HCT116 (cell line): ENCODE measurements around the gene SLC2A4. TPM values are rescaled to one million over a fixed set of nuclear protein-coding genes. Genes with fewer than 3 reads are reported as not detected.
A peak's percentile ranks its signal among the peaks of the same experiment; 100 is the strongest.

Experiments used
- ATAC-seq: fragments of 200-7000 bp; cut with Tn5 transposase; 2 replicates; pipeline ENCODE4 v1.9.1; 2020; ENCODE audit warnings: mild to moderate bottlenecking, moderate library complexity
- BruUV-seq: library from RNA; stranded (reverse); fragments of 400-500 nt; replicated peaks from 2 replicates; lab custom pipeline; 2021; lab: Mats Ljungman, UMichigan
- CTCF ChIA-PET: fragments of 300-600 bp; sonication (Branson Sonifier 250); formaldehyde crosslinking; loops from one replicate; lab custom pipeline; 2021; ENCODE audit warnings: antibody characterized with exemption; lab: Charles Lee
- POLR2A ChIA-PET: fragments of 300-600, 350-600 bp; sonication (Branson Sonifier 250); formaldehyde crosslinking; loops from one replicate; lab custom pipeline; 2021; ENCODE audit warnings: antibody characterized with exemption; lab: Charles Lee
- RAD21 ChIA-PET, 2 experiments: fragments of 300-600 bp; sonication (Branson Sonifier 250); formaldehyde crosslinking; loops; one replicate each; lab custom pipeline; 2023; ENCODE audit warnings: low total read pairs in 2 of 2; ENCODE audit not compliant: uncharacterized antibody in 2 of 2, unreplicated experiment in 2 of 2, low non-redundant PET in 1 of 2; lab: Charles Lee
- DNase-seq: peaks from one replicate; pipeline ENCODE4 v3.0.0-alpha.2; 2010; ENCODE audit warnings: low read depth, low spot score
- H2AFZ ChIP-seq: fragments of 200-600 bp; shearing (Covaris generic), sonication (generic); 2 replicates; pipeline ENCODE4 v1.6.1; 2017; ENCODE audit warnings: low read depth, mixed run types, mixed read lengths, antibody characterized with exemption, low read length; ENCODE audit not compliant: poor library complexity, severe bottlenecking
- H3K27ac ChIP-seq: 2 replicates; pipeline ENCODE4 v1.5.1; 2012; ENCODE audit warnings: low read depth, low read length
- H3K27me3 ChIP-seq: fragments of 200-600 bp; sonication (generic); 2 replicates; pipeline ENCODE4 v1.6.1; 2016; ENCODE audit warnings: mixed run types, low read length, mixed read lengths; ENCODE audit not compliant: insufficient read depth
- H3K36me3 ChIP-seq, 2 experiments: fragments of 200-500 bp in 1 of 2; fragments of 200-600 bp in 1 of 2; sonication (Bioruptor generic) in 1 of 2; sonication (generic) in 1 of 2; 2 replicates each; pipeline versions ENCODE4 v1.5.1 to v1.6.1; 2014 to 2016; ENCODE audit warnings: low read length in 2 of 2, inconsistent platforms in 1 of 2, mixed read lengths in 1 of 2, mixed run types in 1 of 2; ENCODE audit not compliant: insufficient read depth in 2 of 2, control insufficient read depth in 1 of 2
- H3K4me1 ChIP-seq, 2 experiments: fragments of 200-600 bp in 1 of 2; sonication (generic) in 1 of 2; 2 replicates each; pipeline versions ENCODE4 v1.5.1 to v1.6.1; 2012 to 2017; ENCODE audit warnings: low read length in 2 of 2, inconsistent platforms in 1 of 2, mild to moderate bottlenecking in 1 of 2, mixed read lengths in 1 of 2, mixed run types in 1 of 2, moderate library complexity in 1 of 2; ENCODE audit not compliant: insufficient read depth in 2 of 2, control insufficient read depth in 1 of 2
- H3K4me2 ChIP-seq: fragments of 200-600 bp; sonication (generic); 2 replicates; pipeline ENCODE4 v1.6.1; 2017; ENCODE audit warnings: mixed run types, low read length, mixed read lengths
- H3K4me3 ChIP-seq, 2 experiments: fragments of 200-600 bp in 1 of 2; sonication (generic) in 1 of 2; replicated peaks in 1 of 2; 2 replicates each; pipeline ENCODE4 v1.5.1; 2011 to 2016; ENCODE audit warnings: low read length in 2 of 2, control low read depth in 1 of 2, low read depth in 1 of 2, mild to moderate bottlenecking in 1 of 2, mixed read lengths in 1 of 2, mixed run types in 1 of 2
- H3K79me2 ChIP-seq: fragments of 200-600 bp; sonication (generic); 2 replicates; pipeline ENCODE4 v1.6.1; 2017; ENCODE audit warnings: mild to moderate bottlenecking, mixed run types, low read length, moderate library complexity, mixed read lengths; ENCODE audit not compliant: insufficient read depth
- H3K9ac ChIP-seq: fragments of 200-600 bp; sonication (generic); 2 replicates; pipeline ENCODE4 v1.6.1; 2016; ENCODE audit warnings: low read length, mixed read lengths
- H3K9me2 ChIP-seq: fragments of 200-600 bp; sonication (generic), shearing (Covaris generic); 2 replicates; pipeline ENCODE4 v1.6.1; 2017; ENCODE audit warnings: mixed run types, mild to moderate bottlenecking, moderate library complexity; ENCODE audit not compliant: insufficient read depth
- H3K9me3 ChIP-seq, 2 experiments: fragments of 200-500 bp in 1 of 2; fragments of 200-600 bp in 1 of 2; sonication (Bioruptor generic) in 1 of 2; sonication (generic) in 1 of 2; 2 replicates each; pipeline ENCODE4 v1.6.1; 2014 to 2017; ENCODE audit warnings: low read length in 2 of 2, mixed read lengths in 2 of 2, inconsistent platforms in 1 of 2, low read depth in 1 of 2, mild to moderate bottlenecking in 1 of 2, mixed run types in 1 of 2, moderate library complexity in 1 of 2; ENCODE audit not compliant: control insufficient read depth in 1 of 2, insufficient read depth in 1 of 2
- H4K20me1 ChIP-seq: fragments of 200-600 bp; sonication (generic), shearing (Covaris generic); 2 replicates; pipeline ENCODE4 v1.6.1; 2017; ENCODE audit warnings: mixed run types, mild to moderate bottlenecking, moderate library complexity; ENCODE audit not compliant: insufficient read depth
- CBX3 ChIP-seq: IDR thresholded peaks from 2 replicates; pipeline ENCODE4 v1.6.1; 2012; ENCODE audit warnings: low read depth
- CEBPB ChIP-seq: IDR thresholded peaks from 2 replicates; pipeline ENCODE4 v1.6.1; 2012; ENCODE audit warnings: low read depth
- ELF1 ChIP-seq: IDR thresholded peaks from 2 replicates; pipeline ENCODE4 v1.6.1; 2012; ENCODE audit warnings: low read depth, borderline replicate concordance
- FOSL1 ChIP-seq: IDR thresholded peaks from 2 replicates; pipeline ENCODE4 v1.6.1; 2012; ENCODE audit warnings: low read depth
- JUND ChIP-seq: IDR thresholded peaks from 2 replicates; pipeline ENCODE4 v1.6.1; 2012
- POLR2A ChIP-seq: IDR thresholded peaks from 2 replicates; pipeline ENCODE4 v1.7.0; 2011; ENCODE audit warnings: borderline replicate concordance; ENCODE audit not compliant: insufficient read depth, insufficient read length; ENCODE audit errors: extremely low read depth
- SRF ChIP-seq: IDR thresholded peaks from 2 replicates; pipeline ENCODE4 v1.6.1; 2012; ENCODE audit warnings: low read depth
- TCF7L2 ChIP-seq: IDR thresholded peaks from 2 replicates; pipeline ENCODE4 v1.7.0; 2011; ENCODE audit warnings: borderline replicate concordance, inconsistent platforms; ENCODE audit not compliant: insufficient read depth, insufficient read length; ENCODE audit errors: extremely low read depth
- YY1 ChIP-seq: IDR thresholded peaks from 2 replicates; pipeline ENCODE4 v1.6.1; 2011; ENCODE audit warnings: low read length, low read depth, moderate library complexity, mild to moderate bottlenecking; ENCODE audit not compliant: insufficient replicate concordance; ENCODE audit errors: extremely low read depth
- ZFX ChIP-seq: fragments of 450-650 bp; IDR thresholded peaks from 2 replicates; pipeline ENCODE4 v1.6.1; 2017
- ZNF274 ChIP-seq: fragments of 200-500 bp; sonication (Bioruptor generic); IDR thresholded peaks from 2 replicates; pipeline ENCODE4 v1.6.1; 2014; ENCODE audit warnings: mild to moderate bottlenecking, low read depth, low read length, inconsistent platforms
- intact Hi-C: fragments of 100-400 bp; cut with micrococcal nuclease; formaldehyde crosslinking; loops from 2 replicates; pipeline ENCODE4 v1.10.0; 2022
- total RNA-seq: library from RNA; stranded (reverse); gene quantifications from one replicate; pipeline ENCODE4 v1.2.1, GENCODE V29; 2021; ENCODE audit not compliant: unreplicated experiment
- TF ChIP-seq, protein P1 (sequence below): IDR thresholded peaks from 2 replicates; pipeline ENCODE4 v1.6.1; 2012
- TF ChIP-seq, protein P2 (sequence below), 3 experiments: fragments of 200-600 bp in 1 of 3; sonication (generic) in 1 of 3; IDR thresholded peaks in 2 of 3; conservative IDR thresholded peaks in 1 of 3; 2 replicates each; pipeline ENCODE4 v1.5.1; 2012 to 2017; ENCODE audit warnings: low read depth in 2 of 3, low read length in 2 of 3, antibody characterized with exemption in 1 of 3, borderline replicate concordance in 1 of 3, control low read depth in 1 of 3, mild to moderate bottlenecking in 1 of 3, mixed read lengths in 1 of 3, mixed run types in 1 of 3, moderate library complexity in 1 of 3; ENCODE audit not compliant: insufficient read depth in 1 of 3
- TF ChIP-seq, protein P3 (sequence below): IDR thresholded peaks from 2 replicates; pipeline ENCODE4 v1.6.1; 2011; ENCODE audit warnings: mild to moderate bottlenecking, low read length, moderate library complexity; ENCODE audit not compliant: insufficient replicate concordance; ENCODE audit errors: extremely low read depth

Gene SLC2A4
- total RNA-seq, 1 experiment from 2014 or later: 2.5 TPM

DNA sequence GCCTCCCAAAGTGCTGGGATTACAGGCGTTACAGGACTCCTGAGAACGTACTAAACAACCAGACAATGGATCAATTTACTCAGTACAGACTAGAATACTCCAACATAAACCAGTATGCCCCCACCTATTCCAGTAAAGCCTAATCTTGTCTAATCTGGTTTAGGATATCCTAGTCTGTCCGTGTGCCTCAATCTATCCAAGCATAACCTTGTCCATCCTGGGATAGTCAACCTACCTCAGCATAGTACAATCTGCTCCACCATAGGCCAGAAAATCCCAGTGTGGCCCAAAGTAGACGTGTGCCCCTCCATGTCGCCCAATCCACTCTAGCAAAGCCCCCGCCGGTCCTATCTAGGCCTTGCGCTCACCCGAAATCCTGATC, 47.8 kb upstream of the SLC2A4 start:
- CTCF ChIA-PET: no interaction called here
- Histone ChIP-seq H3K9ac (peak overlapping the region; percentile 93), H3K4me1 (peaks cover 27 to 62% of the 10 kb centered on the region in 2 experiments; a peak in 3 of 4 replicates), H3K9me3 (no peaks in the 10 kb centered on the region), H4K20me1 (peaks cover 4% of the 10 kb centered on the region; the same call in 1 of the 2 replicates), H2AFZ (no peak overlapping the region), H3K27ac (peak overlapping the region; percentile 87), H3K36me3 (peaks cover 35 to 39% of the 10 kb centered on the region in 2 experiments)
- BruUV-seq: no TSS peak
- DNase-seq: no peak
- RAD21 ChIA-PET: no interaction called here
- intact Hi-C loops: no loop called here
- ATAC-seq: peak; percentile 7
- 0 out of 2 replicates have a peak, but pooled peaks have one; percentile 66 for TF ChIP-seq ZFX
- no peak for TF ChIP-seq POLR2A
- TF ChIP-seq, all 23 proteins: peak for 1
- Histone ChIP-seq H3K4me3 (peak overlapping the region; percentile 76 to 77), H3K9me2 (no peaks in the 10 kb centered on the region), H3K79me2 (peaks cover 85% of the 10 kb centered on the region), H3K4me2 (peak overlapping the region; percentile 83), H3K27me3 (no peaks in the 10 kb centered on the region)
- POLR2A ChIA-PET: interaction anchor here (0.8 to 1.7 kb wide), 4 partner anchors 9 to 188 kb away, joined by 3 to 11 read pairs (median 4); partner anchors contain the start of genes ACADVL, CTDNEP1, DLG4 and GABARAP

DNA sequence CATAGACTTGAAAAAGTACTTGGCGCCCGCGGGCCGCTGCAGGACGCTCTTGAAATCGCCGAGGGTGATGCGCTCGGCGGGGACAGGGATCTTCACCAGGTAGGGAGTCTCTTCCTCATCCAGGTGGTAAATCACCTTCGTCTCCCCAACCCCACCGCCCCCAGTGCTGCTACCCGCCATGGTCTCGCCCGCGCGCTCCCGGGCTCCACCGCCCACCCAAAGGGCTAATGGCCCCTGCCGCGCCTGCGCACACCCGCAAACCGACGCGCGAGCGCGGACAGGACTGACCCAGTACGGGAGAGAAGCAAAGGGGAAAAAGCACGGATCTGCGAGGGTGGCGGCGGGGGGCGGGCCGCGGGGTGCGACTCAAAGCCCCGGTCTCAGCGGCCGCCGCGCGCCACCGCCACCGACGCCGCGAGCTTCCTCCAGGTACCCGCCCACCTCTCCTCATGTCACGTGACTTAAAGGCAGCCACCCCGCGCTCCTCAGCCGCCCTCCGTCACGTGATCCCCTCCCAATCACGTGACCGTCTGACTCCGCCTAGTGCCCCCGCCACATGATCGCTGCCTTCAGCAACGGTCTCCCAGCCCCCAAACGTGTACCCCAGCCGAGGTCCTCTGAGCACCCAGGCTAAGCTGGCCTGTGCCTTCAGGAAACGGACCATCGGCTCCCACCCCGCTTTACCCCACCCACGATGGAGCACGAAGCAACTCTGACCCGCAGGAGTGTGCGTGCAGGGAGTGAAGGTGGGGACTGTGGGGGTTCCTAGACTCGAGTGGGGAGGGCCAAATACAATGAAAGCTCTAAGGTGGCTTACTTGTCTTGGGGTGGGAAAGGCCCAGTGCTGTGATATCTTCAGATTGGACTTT, 47.2 kb upstream of the SLC2A4 start, which contains the start of gene DVL2:
Gene DVL2 (minus strand): TSS at position 435 of the 869 bp plus-strand sequence. CDS start 255 bp downstream, at position 180.
- TSS peak; percentile 46 for BruUV-seq
- Histone ChIP-seq H3K36me3 (peaks cover 29 to 33% of the 10 kb centered on the region in 2 experiments), H3K9me2 (no peaks in the 10 kb centered on the region), H3K27ac (peak within 1 kb of the TSS; percentile 87), H3K27me3 (no peaks in the 10 kb centered on the region), H3K9me3 (no peaks in the 10 kb centered on the region), H3K4me1 (peaks cover 27 to 62% of the 10 kb centered on the region in 2 experiments; a peak in 3 of 4 replicates), H3K4me3 (peak within 1 kb of the TSS; percentile 76 to 77), H2AFZ (no peak within 1 kb of the TSS), H3K4me2 (peak within 1 kb of the TSS; percentile 83), H4K20me1 (peaks cover 4% of the 10 kb centered on the region; the same call in 1 of the 2 replicates), H3K9ac (peak within 1 kb of the TSS; percentile 93), H3K79me2 (peaks cover 89% of the 10 kb centered on the region)
- ChIA-PET CTCF (no interaction called here), POLR2A (interaction anchor here (0.7 to 1.7 kb wide), 5 partner anchors 8 to 189 kb away, joined by 3 to 11 read pairs (median 3); partner anchors contain the start of genes ACADVL, CTDNEP1, DLG4 and GABARAP), RAD21 (no interaction called here)
- ATAC-seq (peak; percentile 56), DNase-seq (peak; percentile 88)
- intact Hi-C loops: no loop called here
- TF ChIP-seq, protein P1, sequence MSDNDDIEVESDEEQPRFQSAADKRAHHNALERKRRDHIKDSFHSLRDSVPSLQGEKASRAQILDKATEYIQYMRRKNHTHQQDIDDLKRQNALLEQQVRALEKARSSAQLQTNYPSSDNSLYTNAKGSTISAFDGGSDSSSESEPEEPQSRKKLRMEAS: peak; percentile 93
- peak; percentile 58 for TF ChIP-seq YY1
- TF ChIP-seq, protein P2, sequence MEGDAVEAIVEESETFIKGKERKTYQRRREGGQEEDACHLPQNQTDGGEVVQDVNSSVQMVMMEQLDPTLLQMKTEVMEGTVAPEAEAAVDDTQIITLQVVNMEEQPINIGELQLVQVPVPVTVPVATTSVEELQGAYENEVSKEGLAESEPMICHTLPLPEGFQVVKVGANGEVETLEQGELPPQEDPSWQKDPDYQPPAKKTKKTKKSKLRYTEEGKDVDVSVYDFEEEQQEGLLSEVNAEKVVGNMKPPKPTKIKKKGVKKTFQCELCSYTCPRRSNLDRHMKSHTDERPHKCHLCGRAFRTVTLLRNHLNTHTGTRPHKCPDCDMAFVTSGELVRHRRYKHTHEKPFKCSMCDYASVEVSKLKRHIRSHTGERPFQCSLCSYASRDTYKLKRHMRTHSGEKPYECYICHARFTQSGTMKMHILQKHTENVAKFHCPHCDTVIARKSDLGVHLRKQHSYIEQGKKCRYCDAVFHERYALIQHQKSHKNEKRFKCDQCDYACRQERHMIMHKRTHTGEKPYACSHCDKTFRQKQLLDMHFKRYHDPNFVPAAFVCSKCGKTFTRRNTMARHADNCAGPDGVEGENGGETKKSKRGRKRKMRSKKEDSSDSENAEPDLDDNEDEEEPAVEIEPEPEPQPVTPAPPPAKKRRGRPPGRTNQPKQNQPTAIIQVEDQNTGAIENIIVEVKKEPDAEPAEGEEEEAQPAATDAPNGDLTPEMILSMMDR (IDR thresholded peaks at IDR 0.05 in 2 of 3, conservative IDR thresholded peaks at IDR 0.05 in 1 of 3; ENCODE audit: borderline replicate concordance in 1 of 3, insufficient read depth in 1 of 3, low read depth in 2 of 3, low read length in 2 of 3): no peak
- no peak for TF ChIP-seq ELF1
- no peak for TF ChIP-seq CEBPB
- TF ChIP-seq TCF7L2: peak; percentile 89
- no peak for TF ChIP-seq SRF
- TF ChIP-seq CBX3: no peak
- TF ChIP-seq JUND: peak; percentile 73
- TF ChIP-seq FOSL1: no peak
- TF ChIP-seq, protein P3, sequence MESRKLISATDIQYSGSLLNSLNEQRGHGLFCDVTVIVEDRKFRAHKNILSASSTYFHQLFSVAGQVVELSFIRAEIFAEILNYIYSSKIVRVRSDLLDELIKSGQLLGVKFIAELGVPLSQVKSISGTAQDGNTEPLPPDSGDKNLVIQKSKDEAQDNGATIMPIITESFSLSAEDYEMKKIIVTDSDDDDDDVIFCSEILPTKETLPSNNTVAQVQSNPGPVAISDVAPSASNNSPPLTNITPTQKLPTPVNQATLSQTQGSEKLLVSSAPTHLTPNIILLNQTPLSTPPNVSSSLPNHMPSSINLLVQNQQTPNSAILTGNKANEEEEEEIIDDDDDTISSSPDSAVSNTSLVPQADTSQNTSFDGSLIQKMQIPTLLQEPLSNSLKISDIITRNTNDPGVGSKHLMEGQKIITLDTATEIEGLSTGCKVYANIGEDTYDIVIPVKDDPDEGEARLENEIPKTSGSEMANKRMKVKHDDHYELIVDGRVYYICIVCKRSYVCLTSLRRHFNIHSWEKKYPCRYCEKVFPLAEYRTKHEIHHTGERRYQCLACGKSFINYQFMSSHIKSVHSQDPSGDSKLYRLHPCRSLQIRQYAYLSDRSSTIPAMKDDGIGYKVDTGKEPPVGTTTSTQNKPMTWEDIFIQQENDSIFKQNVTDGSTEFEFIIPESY: peak; percentile 62
- TF ChIP-seq ZNF274: no peak
